HUES64 (cell line): ENCODE results near the gene GABRB3.
"Not testable (repeated sequence)": the region's sequence is repeated elsewhere in the genome, so short reads cannot be mapped to it uniquely, and the experiment has no call there.

Source experiments
- H3K27ac ChIP-seq: 2 replicates; pipeline ENCODE4 v1.7.0; 2013; ENCODE audit warnings: low read depth, low read length, inconsistent platforms
- H3K27me3 ChIP-seq: 2 replicates; pipeline ENCODE4 v1.6.1; 2013; ENCODE audit warnings: mild to moderate bottlenecking, low read length; ENCODE audit not compliant: insufficient read depth
- H3K36me3 ChIP-seq: 2 replicates; pipeline ENCODE4 v1.6.1; 2013; ENCODE audit warnings: mild to moderate bottlenecking, low read length; ENCODE audit not compliant: insufficient read depth
- H3K4me1 ChIP-seq: 2 replicates; pipeline ENCODE4 v1.6.1; 2013; ENCODE audit warnings: mild to moderate bottlenecking, low read length, moderate library complexity; ENCODE audit not compliant: insufficient read depth
- H3K4me3 ChIP-seq: 2 replicates; pipeline ENCODE4 v1.5.1; 2013; ENCODE audit warnings: mild to moderate bottlenecking, low read length, moderate library complexity
- H3K9ac ChIP-seq: 2 replicates; pipeline ENCODE4 v1.6.1; 2013; ENCODE audit warnings: mild to moderate bottlenecking, low read depth, low read length
- H3K9me3 ChIP-seq: 2 replicates; pipeline ENCODE4 v1.6.1; 2013; ENCODE audit warnings: low read depth, low read length; ENCODE audit not compliant: insufficient read depth
- WGBS: fragments of 150-250, 120-280 bp; methylation state at CpG from one replicate; pipeline ENCODE4 v1.1.7; 2013; ENCODE audit warnings: missing lambda C conversion rate; 5-methylcytosine and 5-hydroxymethylcytosine counted together

GABRB3 gene

DNA sequence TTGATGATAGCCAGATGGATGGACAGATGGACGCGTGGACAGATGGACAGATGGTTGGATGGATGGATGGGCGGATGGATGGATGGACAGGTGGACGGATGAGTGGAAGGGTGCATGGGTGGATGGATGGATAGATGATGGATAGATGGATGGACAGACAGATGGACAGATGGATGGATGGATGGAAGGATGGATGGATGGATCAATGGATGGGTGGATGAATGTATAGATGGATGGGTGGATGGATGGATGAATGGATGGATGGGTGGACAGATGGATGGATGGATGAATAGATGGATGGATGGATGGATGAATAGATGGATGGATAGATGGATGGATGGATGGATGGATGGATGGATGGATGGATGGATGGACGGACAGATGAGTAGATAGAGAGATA lies 40.9 kb downstream of the GABRB3 start:
- H3K27ac ChIP-seq = no peak overlapping the region
- 96% methylated on average over 4 of the region's 5 CpGs for WGBS
- H3K9me3 ChIP-seq = peaks cover 14% of the 10 kb centered on the region
- H3K4me3 ChIP-seq = no peak overlapping the region
- H3K27me3 ChIP-seq = no peaks in the 10 kb centered on the region
- no peak overlapping the region for H3K9ac ChIP-seq
- H3K36me3 ChIP-seq = peaks cover 12% of the 10 kb centered on the region
- H3K4me1 ChIP-seq = peaks cover 21% of the 10 kb centered on the region

DNA sequence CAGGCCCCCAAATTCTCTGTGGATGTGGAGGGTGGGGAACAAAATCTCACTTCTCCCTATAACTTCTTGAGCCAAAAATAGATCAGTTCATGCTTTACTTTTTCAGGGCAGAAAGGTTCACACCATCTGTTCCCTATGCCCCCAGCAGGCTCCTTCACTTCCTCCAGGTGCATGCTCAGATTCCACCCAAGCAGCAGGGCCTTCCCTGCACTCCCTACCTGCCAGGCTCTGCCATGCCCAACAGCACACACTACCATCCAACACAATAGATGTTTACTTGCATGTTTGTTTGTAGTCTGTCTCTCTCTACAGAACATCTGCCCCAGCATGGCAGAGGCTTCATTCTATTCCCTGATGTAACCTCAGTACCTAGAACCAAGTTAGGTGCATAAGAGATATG lies 43.3 kb downstream of the GABRB3 start:
- H3K27me3 ChIP-seq = no peaks in the 10 kb centered on the region
- no peak overlapping the region for H3K9ac ChIP-seq
- H3K36me3 ChIP-seq = peaks cover 12% of the 10 kb centered on the region
- H3K4me1 ChIP-seq = peaks cover 16% of the 10 kb centered on the region
- no peak overlapping the region for H3K4me3 ChIP-seq
- H3K9me3 ChIP-seq = peaks cover 14% of the 10 kb centered on the region
- H3K27ac ChIP-seq = no peak overlapping the region

GRCh38 chr15:26729030-26729429 lies 43.8 kb downstream of the GABRB3 start:
- Histone ChIP-seq H3K27me3 (no peaks in the 10 kb centered on the region), H3K4me3 (no peak overlapping the region), H3K4me1 (peaks cover 18% of the 10 kb centered on the region), H3K9ac (no peak overlapping the region), H3K36me3 (peaks cover 12% of the 10 kb centered on the region), H3K9me3 (peaks cover 13% of the 10 kb centered on the region), H3K27ac (no peak overlapping the region)
- 89% methylated on average over 5 of the region's 5 CpGs for WGBS

DNA sequence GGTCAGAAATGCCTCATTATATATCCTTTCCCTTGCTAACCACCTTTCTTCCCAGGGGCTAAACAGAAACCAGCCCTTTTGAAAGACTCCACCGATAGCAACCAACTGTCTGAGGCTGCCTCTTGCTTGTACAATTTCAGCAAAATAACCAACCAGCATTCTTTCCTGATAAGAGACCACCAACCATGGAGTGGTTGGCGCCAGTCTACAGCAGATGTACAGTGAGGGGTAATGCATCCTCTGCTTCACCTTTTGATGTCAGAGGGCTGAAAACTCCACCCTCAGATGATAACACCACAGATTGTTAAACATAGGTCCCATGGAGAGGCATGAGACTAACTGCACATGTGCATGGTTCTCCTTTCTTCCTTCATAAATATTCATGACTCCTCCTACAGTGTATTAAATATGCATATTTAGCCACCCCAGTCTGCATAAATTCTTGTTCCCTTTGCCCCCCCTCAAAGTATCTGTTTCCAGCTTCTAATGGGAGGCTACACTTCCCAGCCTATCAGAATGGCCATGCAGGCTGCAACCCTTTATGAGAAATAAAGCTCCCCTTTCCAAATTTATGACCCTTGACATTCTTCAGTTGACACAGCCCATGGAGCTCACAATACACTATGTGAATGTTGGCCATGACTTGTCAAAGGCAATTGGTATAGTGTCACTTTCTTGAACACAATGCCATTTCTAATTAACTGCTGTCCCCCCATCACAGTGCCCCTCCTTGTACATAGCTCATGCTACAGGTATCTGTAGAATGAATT lies 48.3 kb downstream of the GABRB3 start:
- Histone ChIP-seq H3K9ac (no peak overlapping the region), H3K9me3 (no peaks in the 10 kb centered on the region), H3K4me1 (peaks cover 46% of the 10 kb centered on the region), H3K27ac (no peak overlapping the region), H3K4me3 (no peak overlapping the region), H3K27me3 (no peaks in the 10 kb centered on the region), H3K36me3 (no peaks in the 10 kb centered on the region)
- WGBS = 92% methylated on average over 2 of the region's 2 CpGs

DNA sequence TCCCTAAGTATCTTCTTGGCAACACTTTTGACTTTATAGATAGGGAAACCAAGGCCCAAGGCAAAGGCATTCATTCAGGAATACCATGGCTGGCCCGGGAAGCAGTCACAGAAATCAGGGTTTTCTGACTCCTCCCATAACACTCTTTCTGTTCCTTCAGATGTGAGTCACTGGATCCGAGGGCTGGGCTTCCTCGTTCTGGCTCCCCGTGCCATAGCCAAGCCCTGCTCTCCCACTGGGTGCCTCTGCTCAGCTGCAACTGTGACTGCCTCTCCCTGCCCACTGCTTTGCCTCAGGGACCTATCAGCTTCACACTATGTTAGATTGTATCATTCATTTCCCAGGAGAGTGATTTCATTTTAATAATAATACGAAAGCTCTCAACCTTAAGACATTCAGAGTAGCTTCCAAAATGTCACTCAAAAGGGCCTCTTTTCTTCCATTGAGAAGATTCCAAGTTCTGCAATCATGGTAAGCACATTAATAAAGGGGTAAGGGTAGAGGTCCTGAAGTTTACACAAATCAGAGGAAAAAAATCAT lies 50.2 kb downstream of the GABRB3 start:
- 37% methylated on average over 5 of the region's 5 CpGs for WGBS
- Histone ChIP-seq H3K9me3 (no peaks in the 10 kb centered on the region), H3K36me3 (no peaks in the 10 kb centered on the region), H3K27me3 (no peaks in the 10 kb centered on the region), H3K4me3 (no peak overlapping the region), H3K27ac (peak overlapping the region; percentile 28; the same call in 1 of the 2 replicates), H3K9ac (no peak overlapping the region), H3K4me1 (peaks cover 59% of the 10 kb centered on the region)

- Histone ChIP-seq H3K27me3 (no peaks in the 10 kb centered on the region), H3K9me3 (no peaks in the 10 kb centered on the region), H3K9ac (no peak overlapping the region), H3K27ac (peak overlapping the region; percentile 84; the same call in 1 of the 2 replicates), H3K36me3 (no peaks in the 10 kb centered on the region), H3K4me3 (peak overlapping the region; percentile 20), H3K4me1 (peaks cover 60% of the 10 kb centered on the region)
- WGBS = 8% methylated on average over 4 of the region's 5 CpGs
Measured at GRCh38 chr15:26721232-26721967, 51.5 kb downstream of the GABRB3 start.

DNA sequence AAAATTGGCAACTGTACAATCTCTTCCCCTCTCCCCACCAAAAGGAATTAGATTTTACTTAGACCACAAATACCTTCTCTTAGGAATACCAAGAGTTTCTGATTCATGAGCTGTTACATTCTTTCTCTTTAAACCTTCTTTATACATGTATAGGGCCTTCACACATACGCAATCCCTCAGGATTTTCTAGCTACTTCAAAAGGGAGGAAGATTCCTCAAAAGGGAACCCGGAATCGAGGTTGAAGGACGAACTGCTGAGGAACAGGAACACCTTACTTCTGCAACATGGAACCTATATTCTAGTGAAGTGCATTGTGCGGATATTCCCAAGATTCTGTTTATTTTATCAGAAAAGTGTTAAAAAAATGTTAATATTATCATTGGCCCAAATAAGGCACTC lies 52.3 kb downstream of the GABRB3 start:
- H3K9me3 ChIP-seq = no peaks in the 10 kb centered on the region
- H3K27me3 ChIP-seq = no peaks in the 10 kb centered on the region
- WGBS = 7% methylated on average over 4 of the region's 5 CpGs
- peak overlapping the region; percentile 20 for H3K4me3 ChIP-seq
- peak overlapping the region; percentile 48; the same call in 1 of the 2 replicates for H3K9ac ChIP-seq
- no peaks in the 10 kb centered on the region for H3K36me3 ChIP-seq
- peak overlapping the region; percentile 84; the same call in 1 of the 2 replicates for H3K27ac ChIP-seq
- H3K4me1 ChIP-seq = peaks cover 60% of the 10 kb centered on the region

GRCh38 chr15:26719866-26720265 lies 53.0 kb downstream of the GABRB3 start:
- 6% methylated on average over 5 of the region's 5 CpGs for WGBS
- H3K27me3 ChIP-seq, H3K9me3 ChIP-seq, H3K36me3 ChIP-seq: not testable (repeated sequence)
- Histone ChIP-seq H3K9ac (peak overlapping the region; percentile 48; the same call in 1 of the 2 replicates), H3K4me3 (peak overlapping the region; percentile 20), H3K4me1 (peaks cover 59% of the 10 kb centered on the region), H3K27ac (peak overlapping the region; percentile 84; the same call in 1 of the 2 replicates)

DNA sequence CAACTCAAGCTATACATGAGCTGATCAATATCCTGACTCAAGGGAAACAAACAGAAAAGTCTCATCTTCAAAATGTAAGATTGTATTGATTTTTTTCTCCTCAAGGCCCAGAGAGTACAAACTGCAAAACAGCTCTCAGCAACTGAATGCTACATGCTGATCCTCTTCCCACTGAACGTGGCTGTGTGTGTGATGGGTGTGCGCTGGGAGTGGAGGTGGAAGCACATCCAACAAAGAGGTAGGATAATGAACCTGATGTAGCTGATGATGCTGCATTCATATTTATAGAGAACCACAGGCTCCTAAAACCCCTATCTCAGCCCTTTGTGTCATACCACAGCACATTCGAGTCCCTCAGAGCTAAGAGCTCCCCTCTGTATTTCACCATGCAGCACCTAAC lies 56.8 kb downstream of the GABRB3 start:
- Histone ChIP-seq H3K27ac (no peak overlapping the region), H3K27me3 (no peaks in the 10 kb centered on the region), H3K36me3 (no peaks in the 10 kb centered on the region), H3K9ac (no peak overlapping the region), H3K4me1 (peaks cover 43% of the 10 kb centered on the region), H3K9me3 (no peaks in the 10 kb centered on the region), H3K4me3 (no peak overlapping the region)
- WGBS = 93% methylated on average over 3 of the region's 3 CpGs

DNA sequence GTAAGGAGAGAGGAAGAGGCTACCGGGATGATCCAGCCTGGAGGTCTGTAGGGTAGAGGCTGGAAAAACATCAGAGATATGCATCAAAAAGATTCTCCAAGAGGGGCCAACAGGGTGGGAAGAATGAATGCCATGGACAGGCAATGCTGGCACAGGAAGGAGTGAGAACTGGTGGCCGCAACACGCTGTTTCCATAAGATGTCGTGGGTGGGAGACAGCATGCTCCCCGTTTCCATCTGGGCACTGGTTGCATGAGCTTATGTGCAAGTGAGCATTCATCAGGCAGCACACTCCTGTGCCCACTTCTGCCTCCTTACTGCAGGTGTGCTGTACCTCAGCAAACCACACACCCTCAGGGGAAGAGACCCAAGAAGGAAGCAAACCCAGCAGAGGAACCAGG lies 59.4 kb downstream of the GABRB3 start:
- H3K9ac ChIP-seq = no peak overlapping the region
- 93% methylated on average over 5 of the region's 5 CpGs for WGBS
- peaks cover 20% of the 10 kb centered on the region for H3K4me1 ChIP-seq
- H3K27me3 ChIP-seq = no peaks in the 10 kb centered on the region
- H3K27ac ChIP-seq = no peak overlapping the region
- H3K36me3 ChIP-seq = no peaks in the 10 kb centered on the region
- H3K4me3 ChIP-seq = no peak overlapping the region
- no peaks in the 10 kb centered on the region for H3K9me3 ChIP-seq

DNA sequence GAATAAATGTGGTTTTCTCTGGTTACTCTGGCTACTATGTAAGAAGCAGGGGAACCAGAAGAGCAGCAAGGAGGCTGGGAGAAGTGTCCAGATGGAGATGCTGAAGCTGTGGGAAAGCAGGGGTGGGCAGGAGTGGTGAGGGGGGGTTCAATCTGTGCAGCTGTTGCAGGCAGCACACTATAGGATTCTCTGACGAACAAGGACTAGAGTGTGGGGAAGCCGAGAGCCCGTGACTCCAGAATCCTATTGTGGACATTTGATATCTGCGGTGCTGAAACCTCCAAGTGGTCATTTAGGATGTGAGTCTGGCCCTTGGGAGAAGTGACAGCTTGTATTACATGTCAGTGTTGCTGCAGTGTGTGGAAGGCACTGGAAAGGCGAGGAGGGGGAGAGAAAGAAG lies 60.5 kb downstream of the GABRB3 start:
- Histone ChIP-seq H3K27me3 (no peaks in the 10 kb centered on the region), H3K4me3 (no peak overlapping the region), H3K9me3 (no peaks in the 10 kb centered on the region), H3K4me1 (peaks cover 16% of the 10 kb centered on the region), H3K27ac (no peak overlapping the region), H3K9ac (no peak overlapping the region), H3K36me3 (no peaks in the 10 kb centered on the region)
- WGBS = 92% methylated on average over 5 of the region's 5 CpGs
